Activated CD8-positive, alpha-beta memory T cell treated with anti-CD3 and anti-CD28 coated beads, Interleukin-2, amount 50 U/mL, for 24 hours (primary cell): ENCODE results near the gene KIF6.
A peak's percentile ranks its signal among the peaks of the same experiment; 100 is the strongest.

ENCODE experiments used
- DNase-seq: peaks from one replicate; pipeline ENCODE4 v3.0.0-alpha.2; 2020; ENCODE audit errors: extremely low read depth

KIF6 gene

DNA sequence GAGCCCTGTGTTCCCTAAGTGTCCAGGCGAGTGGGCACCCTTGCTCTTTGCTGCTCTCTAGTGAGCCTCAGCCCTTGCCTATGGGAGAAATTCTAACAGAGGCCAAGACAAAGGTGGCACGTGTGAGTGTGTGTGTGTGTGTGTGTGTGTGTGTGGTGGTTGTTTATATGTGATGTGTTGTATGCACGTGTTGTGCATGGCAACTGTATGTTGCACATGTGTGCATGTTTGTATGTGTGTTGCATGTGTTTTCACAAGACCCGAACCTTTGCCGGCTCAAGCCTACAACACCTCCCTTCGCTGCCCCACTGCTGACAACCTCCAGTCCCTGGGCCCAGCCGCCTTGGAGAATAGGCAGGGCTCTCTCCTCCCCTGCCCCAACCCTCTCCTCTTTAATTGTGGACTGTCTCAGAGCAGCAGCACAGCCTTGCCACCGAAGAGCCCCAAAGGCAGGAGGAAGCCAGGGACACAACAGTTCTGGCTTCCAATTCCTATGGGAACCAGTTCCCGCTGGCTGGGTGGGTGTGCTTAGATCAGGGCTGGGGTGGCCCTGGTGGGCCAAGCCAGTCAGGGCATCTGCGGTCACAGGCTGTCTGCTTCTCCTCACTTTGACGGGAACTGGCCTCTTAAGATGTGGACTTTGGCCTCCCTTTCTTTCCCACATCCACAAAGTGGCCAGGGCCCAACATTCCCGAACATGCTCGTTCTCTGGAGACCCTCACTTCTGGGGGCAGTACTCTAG is 405.4 kb downstream of the KIF6 start:
- DNase-seq, result no peak

- DNase-seq, result no peak
Measured at GRCh38 chr6:39317256-39317655, 408.0 kb downstream of the KIF6 start.

- DNase-seq, result no peak
Measured at GRCh38 chr6:39314273-39314795, 410.9 kb downstream of the KIF6 start, which contains the start of gene KCNK17. Gene KCNK17 (minus strand): TSS chr6:39314419. CDS start chr6:39314320, 99 bp downstream.

DNA sequence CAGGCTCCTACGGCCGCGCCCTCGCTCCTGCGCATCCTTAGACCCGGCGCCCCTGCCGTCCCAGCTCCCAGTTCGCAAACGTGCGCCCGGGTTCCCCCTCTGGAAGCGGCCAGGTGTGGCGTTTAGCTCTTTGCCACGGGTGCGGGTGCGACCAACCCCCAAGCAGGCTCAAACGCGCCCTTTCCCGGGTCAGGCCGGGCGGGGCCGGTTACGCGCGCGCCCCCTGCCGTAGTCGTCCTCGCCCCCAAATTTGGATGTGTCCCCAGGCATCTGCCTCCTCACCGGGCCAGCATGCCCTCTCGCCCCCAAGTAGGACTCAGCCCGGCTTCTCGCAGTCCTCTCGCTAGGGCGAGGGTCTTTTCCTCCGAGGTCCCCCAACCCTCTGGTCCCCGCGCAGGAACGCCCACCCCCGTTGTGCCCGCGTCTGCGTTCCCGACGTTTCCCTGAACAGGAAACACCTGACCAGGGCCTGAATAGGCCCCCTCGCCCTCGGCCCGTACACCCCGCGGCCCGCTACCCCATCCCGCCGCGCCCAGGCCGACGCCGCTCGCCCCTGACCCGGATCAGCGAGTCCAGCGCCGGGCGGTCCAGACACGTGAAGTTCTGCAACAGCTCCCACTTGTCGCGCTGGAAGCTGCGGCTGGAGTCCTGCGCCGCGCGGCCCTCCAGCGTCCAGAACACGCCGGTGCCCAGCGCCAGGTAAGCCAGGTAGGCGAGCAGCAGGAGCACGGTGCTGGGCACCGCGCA is 411.5 kb downstream of the KIF6 start:
- no peak for DNase-seq

- DNase-seq, result no peak
Measured at GRCh38 chr6:39312912-39313525, 412.2 kb downstream of the KIF6 start.

- DNase-seq, result no peak
Measured at GRCh38 chr6:39310542-39310941, 414.7 kb downstream of the KIF6 start.

DNA sequence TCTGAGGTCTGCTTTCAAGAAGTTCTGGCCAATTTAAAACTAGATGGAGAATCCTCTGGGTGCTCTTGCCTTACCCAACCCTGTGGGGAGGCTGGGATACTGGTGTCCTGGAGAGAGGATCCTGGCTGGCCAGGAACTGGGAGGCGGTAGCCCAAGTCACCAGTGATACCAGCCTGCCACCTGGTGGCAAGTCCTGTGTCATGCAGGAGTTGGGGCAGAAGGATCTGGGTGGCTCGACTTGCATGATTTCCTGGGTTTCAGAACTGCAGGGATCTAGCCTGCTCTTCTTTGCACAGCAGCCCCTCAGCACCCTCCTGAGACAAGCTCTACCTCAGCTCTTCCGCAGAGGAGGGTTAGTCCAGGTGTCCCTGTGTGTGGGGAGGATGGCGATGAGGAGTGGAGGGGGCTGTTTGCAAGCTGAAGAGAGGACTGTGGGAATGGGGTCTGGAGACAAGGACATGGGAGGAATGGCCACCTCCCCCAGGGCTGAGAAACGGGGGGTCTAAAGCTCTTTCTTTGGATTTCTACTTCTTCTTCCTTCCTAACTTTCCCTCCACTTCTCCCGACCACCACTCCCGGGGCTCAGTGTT is 415.2 kb downstream of the KIF6 start:
- peak; percentile 14 for DNase-seq

- no peak for DNase-seq
Measured at GRCh38 chr6:39307462-39307861, 417.7 kb downstream of the KIF6 start.

DNA sequence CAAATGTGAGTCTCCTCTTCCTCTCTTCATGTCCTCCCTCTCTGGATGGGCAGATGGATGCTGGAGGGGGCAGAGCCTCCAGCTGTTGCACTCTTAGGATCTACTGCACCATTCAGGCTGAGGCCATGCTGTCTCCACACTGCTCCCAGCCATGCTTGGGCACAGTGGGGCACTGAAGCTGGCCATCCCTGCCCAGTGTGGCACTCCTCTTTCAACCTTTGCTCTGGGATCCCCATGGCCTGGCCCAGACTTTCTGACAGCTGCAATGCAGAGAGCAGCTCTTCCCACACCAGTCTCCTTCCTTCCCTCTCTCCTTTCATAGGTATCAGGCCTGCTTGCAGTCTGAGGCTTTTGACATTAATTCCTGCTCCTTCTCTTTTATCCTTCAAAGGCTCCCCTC is 420.3 kb downstream of the KIF6 start:
- no peak for DNase-seq

DNA sequence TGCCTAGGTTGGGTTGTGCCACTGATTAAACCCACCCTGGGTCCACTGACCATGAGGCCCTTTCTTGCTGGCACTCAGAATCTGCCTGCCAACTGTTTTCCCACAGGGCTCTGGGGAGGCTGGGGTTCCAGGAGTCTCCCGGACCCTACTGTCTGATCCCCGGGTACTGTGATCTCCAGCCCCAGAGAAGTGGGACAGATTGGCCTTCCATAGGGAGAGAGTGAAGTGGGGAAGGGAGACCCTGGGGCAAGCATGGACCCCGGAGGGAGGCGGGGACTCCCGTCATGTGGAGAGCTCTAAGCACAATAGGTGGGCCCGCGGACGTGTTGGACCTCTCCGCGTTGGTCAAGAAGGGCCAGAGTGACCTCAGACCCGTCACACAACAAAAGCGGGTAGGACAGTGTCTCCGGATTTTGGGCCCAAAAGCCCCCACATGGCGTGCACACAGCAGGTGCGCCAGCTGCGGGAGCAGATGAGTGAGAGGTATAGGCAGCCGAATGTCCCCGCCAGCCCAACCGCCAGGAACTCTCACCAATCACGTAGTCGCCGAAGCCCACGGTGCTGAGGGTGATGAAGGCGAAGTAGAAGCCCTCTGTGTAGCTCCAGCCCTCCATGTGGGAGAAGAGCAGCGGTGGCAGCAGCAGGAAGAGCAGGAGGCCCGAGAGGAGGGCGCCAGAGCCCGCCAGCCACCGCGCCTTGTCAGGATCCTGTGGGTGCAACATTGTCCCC is 421.6 kb downstream of the KIF6 start:
- DNase-seq, result no peak

GRCh38 chr6:39302669-39303424 is 422.4 kb downstream of the KIF6 start:
- peak; percentile 73 for DNase-seq

- no peak for DNase-seq
Measured at GRCh38 chr6:39302011-39302410, 423.2 kb downstream of the KIF6 start.

DNA sequence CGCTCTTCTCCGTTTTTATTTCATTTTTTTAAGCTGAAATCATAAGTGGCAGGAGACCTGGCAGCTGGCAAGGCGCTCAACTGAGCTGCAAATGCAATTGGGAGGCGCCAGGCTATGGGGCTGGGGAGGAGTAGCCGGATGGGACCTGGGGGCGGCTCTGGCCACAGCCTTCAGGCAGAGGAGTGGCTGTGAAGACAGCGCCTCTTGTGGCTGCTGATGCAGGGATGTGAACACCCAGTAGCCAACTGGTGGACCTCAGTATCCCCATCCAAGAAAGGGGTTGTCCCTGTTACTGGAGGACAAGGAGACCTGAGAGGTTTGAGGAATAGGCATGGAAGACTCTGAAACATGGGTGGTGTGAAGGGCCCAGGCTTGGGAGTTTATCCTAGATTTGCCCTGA is 423.6 kb downstream of the KIF6 start:
- DNase-seq, result no peak

DNA sequence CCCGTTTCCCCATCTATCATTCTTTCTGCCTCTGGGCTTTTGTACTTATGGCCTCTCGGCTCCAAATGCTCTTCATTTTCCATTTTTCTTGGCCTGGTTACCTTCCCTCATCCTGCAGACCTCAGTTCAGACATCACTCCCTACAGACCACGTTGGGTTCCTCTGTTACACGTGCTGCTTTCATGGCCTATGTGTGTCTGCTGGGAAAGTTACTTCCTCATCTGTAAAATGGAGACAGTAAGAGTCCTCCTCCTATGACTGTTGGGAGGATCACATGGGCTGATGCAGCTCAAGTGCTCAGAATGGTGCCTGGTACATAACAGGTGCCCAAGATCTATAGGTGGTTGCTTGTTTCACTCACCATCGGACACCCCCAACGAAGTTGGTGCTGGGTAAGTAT is 424.5 kb downstream of the KIF6 start:
- no peak for DNase-seq

DNA sequence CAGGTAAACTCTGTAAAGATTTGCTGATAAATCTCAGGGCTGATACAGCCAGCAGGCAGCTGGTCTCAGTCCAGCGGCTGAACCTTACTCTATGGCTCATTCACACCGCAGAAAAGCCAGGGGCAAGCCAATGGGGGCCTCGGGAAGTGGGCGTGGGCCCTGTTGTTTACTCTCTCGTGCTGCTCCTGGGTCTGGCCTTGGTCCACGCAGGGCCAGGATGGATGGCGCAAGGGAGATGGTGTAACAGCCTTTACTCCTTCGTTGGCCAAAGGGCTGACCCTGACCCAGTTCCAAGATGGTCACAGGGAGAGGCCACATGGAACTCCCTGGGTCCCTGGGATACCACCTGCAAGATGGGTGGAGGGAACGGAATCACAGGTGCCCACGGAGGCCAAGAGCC is 427.1 kb downstream of the KIF6 start:
- no peak for DNase-seq

GRCh38 chr6:39296745-39297640 is 428.2 kb downstream of the KIF6 start:
- DNase-seq, result no peak

- DNase-seq, result no peak
Measured at GRCh38 chr6:39295611-39296011, 429.6 kb downstream of the KIF6 start.

DNA sequence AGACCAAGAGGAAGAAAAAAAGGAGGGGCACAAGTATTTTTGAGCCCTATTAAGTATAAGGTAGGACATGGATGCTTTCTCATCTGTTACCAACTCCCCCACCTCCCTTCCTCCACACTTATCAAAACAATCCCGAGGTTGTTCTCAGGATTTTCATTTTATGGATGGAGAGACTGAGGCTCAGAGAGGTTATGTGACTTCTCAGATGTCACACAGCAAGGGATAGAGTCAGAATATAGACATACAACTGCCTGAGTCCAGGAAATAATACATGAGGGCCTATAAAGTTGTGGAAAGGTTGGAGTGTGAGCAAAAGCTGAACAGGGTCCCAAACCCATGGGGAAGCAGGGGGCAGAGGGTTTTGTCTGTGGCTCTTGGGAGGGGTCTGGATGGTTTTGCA is 430.3 kb downstream of the KIF6 start:
- no peak for DNase-seq

GRCh38 chr6:39294133-39294532 is 431.1 kb downstream of the KIF6 start:
- DNase-seq, result no peak

DNA sequence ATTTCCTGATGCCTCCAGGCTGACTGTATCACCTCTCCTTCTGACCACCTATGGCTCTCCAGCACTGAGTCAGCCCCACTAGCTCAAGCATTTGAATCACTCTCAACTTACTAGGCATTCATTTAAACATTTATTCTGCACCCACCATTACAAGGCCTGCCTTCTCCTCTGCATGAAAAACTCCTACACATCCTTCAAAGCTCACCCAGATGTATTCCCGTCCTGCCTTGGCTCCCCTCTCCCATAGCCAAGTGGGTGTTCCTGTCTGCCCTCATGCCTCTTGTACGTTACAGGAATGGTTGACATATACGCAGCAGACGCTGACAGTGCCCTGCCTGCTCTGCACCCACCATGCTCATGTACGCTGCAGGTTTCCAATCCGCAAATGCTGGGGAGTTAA is 432.6 kb downstream of the KIF6 start:
- DNase-seq, result no peak
